HG02852 (cell line): ENCODE measurements around the gene RNF130.
"Not testable (repeated sequence)": the region's sequence is repeated elsewhere in the genome, so short reads cannot be mapped to it uniquely, and the experiment has no call there.

ENCODE experiments used
- ATAC-seq: cut with Tn5 transposase; IDR thresholded peaks from one replicate; pipeline ENCODE4 v1.9.1; 2021; ENCODE audit warnings: mild to moderate bottlenecking, moderate library complexity; ENCODE audit not compliant: unreplicated experiment

RNF130 gene

DNA sequence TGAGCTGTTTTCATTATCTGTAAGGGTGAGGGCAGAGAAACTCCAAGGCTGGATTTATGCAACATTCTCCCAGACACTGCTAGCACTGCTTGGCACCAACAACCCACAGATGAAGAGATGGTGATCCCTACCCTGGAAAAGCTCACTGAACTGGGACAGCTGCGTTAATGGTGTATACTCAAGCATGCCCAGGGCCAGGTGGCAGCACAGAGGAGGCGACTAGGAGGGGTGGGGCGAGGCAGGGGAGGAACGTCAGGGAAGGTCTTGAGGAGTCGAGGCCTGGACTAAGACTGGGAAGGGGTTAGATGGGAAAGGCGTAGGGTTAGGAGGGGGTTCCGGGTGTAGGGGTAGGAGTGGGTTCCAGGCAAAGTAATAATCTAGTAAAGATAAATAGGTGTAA lies 90.8 kb downstream of the RNF130 start:
- ATAC-seq = no peak

DNA sequence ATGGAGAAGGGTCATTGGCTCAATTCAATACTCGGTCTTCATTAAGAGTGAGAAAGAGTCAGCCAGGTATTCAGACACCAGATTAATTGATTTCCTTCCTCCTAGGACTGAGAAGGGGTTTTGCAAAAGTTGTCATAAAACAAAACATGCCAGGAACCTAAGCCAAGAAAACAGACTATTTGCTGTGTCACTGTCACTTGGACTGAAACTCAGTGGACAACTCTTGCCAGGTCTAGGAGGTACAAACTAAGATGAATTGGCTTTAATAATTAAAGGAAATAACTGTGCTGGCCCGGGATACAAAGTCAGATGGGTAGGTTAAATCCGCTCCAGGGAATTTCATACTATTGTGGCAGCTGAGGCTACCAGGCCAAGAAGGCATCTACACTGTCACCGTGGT lies 92.8 kb downstream of the RNF130 start:
- ATAC-seq = no peak

DNA sequence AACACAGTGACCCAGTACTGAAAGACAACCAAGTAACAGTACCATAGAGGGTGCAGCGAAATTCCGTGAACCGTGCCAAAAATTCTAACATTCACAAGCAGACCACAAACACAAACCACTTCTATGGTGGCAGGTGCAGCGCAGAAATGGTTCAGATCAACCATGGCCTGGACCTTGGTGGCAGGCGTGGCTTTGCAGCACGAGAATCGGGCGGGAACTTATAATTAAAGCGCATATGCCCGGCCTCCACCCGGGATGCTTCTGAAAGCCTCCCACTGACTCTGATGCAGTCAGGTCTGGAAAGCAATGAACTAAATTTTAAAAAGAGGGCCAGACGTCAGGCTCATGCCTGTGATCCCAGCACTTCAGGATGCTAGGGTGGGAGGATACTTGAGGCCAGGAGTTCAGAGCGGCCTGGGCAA lies 95.8 kb downstream of the RNF130 start:
- no peak for ATAC-seq

DNA sequence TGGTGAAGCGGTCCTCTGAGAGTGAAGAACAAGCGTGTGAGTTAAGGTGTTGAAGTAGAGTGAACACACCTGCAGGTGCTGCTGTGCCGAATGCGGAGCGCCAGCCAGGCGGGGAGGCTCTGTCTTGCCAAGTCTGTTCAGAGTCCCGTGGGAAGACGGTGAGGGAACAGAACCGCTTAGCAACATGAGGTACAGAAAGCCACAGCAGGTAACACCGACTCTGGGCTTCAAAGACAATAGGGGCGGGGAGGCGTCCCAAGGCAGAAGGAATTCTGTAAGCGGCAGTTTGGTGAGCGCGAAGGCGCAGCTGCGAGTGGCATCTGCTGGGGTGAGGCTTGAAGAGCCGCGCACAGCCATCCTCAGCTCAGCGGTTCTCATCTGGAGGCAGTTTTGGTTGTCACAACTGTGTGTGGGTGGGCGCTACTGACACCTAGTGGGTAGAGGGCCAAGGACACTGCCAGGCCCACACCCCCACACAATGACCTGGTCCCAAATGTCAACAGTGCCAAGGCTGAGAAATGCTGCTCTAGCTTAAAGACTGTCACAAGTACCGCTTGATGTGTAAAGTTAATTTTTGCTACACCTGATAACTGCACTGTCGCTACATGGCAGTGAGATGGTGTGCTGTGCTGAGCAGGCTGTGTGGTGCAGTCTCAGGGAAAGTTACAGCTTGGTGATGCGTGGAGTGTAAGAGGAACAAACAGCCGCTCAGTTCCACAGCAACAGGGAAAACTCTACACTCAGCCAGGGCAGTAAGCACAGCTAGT lies 96.4 kb downstream of the RNF130 start:
- no peak for ATAC-seq

DNA sequence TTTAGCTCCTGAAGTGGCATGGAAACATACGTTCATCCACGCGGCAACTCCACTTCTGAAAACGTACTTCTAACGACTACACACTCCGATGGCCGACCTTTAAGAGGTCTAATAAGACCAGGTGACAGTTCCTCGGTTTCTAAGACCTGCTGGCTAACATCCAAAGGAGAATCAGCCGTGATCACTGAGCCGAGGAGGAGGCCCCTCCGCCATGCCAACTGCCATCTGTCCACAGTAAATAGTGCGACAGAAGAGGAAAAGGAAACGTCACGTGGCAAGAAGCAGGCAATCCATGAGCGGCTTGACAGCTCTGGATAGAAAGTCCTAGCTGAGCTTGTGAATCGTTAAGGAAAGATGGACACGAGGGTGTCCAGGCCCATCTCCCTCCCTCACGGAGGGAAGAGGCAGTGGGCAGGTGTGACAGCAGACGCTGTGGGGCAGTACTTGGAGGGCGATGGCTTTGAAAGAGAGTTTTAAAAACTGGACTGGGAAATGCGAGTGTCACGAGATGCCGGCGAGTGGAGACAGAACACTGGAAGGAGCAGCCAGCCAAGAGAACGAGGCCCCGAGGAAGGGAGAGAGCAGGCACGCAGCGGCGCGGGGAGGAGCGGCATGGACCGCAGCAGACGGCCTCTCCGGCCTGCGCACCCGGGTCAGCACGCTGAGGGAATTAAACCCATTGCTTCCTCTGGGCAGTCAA lies 97.2 kb downstream of the RNF130 start:
- ATAC-seq = no peak

DNA sequence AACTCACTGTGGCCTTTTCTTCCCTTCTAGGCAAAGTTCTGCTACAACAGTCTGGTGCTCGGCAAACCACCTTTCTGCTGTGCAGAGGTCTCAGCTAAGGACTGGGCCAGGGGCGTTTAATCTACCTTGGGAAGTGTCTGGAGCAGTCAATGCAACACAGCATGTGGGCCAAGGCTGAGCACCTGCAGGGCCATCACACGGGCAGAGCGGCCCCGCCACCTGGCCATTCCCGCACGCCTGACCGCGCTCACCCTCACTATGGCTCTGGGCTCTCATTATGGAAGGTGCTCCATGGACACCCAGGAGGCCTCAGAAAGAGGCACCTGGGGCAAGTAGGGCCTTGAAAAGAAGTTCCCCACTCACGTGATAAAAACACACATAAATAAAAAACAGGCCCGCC lies 98.2 kb downstream of the RNF130 start:
- no peak for ATAC-seq

DNA sequence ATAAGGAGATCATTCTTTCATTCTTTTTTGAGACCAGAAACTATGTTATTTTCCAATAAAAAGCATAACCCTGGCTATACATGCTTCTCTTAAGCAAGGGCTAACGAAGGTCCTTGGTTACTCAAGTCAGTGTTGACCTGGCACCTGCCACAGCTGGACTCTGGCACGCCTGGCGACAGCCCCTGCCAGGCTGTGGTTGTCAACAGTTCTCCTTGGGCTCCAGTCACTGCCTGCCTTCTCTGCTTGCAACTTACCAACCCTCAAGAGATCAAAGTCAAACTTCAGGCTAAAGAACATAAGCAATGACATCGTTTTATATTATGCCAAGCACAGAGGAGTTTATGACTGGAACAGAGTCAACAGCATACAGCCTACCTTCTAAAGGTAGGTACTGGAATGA lies 102.4 kb downstream of the RNF130 start:
- no peak for ATAC-seq

DNA sequence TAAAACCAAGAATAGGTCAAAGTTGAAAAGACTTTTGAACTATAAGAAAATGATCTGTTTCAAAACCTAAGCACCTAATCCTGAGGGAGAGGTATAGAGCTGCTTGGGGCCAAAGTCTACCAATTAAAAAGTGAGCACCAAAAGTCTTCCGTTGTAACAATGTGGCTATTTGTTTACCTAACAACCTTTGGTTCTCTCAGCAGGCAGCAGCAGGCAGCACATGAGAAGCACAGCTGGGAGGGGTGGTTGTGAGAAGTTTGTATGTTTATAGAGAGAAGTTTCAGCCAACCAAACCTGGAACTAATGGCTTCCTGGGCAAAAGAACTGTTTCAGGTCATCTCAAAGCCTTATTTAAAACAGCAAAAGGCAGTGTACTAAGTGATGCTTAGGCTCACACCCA lies 104.1 kb downstream of the RNF130 start:
- no peak for ATAC-seq

DNA sequence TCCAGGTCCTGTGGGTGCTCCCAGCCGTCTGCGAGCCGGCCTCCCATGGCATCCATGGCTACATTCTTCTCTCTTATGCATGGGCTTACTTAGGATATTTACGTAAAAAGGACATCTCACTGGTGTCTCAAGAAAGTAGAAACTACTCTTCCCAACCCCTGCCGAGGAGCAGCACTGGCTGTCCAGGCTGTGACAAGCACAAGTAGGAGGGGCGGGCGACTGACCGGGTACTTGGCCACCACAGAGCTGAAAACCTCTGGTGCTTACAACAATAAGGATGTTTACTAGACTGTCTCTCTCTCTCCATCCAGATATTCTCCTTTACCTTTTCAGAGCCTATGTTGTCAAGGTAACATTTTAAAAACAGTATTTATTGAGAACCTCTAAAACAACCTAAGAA lies 107.5 kb downstream of the RNF130 start:
- no peak for ATAC-seq

DNA sequence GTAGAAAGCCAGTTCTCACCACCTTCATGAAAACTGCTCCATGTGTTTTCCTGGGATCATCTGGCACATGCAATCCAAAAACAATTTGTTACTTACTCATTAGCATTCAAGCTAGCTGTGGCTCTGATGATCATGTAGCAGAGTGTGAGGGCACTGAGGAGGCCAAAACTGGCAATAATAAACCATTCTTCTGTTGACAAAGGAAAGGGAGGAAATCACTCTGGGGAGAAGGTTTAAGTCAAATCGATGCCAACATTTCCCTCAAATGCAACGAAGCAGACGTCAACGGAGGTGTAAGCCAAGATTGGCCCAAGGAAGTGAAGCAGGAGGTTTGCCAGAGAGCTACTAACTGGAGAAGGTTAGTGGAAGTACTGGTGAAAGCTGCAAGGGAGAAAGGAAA lies 108.2 kb downstream of the RNF130 start:
- no peak for ATAC-seq

DNA sequence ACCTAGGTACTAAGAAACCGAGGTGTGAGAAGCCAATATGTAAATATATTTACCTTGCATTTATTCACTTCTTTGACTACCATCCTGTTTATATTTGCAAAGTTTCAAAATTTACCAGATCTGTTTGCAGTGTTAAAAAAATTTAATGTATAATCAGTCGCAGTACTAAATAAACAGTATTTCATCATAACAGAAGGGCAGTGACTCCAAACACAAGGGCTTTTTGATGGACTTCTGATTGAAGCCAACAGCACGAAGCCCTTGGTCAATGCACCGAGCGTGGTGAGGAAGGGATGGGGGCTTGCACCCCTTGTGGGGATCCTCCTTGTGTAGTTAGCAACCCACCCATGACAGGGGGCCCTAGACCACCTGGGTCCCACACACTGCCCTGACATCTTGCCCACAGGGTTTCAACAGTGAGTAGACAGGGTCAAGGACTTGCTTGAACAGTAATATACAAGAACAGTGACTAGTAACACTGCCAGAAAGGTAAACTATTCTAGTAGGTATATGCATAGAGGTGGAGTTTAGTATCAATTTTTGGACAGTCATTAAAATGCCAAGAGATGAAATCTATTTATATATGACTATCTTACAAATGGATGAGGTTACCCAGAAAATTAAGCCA lies 111.2 kb downstream of the RNF130 start:
- ATAC-seq = no peak

DNA sequence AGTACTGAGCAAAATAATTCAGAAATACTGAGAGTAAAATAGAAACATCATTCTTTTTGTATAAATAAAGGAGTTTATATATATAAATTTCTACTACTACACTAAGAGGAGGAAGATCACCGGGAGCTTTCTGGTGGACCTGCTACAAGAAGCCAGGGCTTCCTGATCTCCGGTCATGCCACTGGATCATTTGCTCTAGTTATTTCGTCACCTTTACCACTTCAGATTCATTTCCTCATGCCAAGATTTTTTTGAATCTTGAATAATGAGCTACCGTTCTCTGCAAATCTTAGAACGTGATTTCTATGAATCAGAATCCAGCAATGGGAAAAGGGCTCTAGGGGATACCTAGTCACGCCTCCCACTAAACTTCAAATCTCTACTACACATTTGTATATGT lies 111.9 kb downstream of the RNF130 start:
- no peak for ATAC-seq

DNA sequence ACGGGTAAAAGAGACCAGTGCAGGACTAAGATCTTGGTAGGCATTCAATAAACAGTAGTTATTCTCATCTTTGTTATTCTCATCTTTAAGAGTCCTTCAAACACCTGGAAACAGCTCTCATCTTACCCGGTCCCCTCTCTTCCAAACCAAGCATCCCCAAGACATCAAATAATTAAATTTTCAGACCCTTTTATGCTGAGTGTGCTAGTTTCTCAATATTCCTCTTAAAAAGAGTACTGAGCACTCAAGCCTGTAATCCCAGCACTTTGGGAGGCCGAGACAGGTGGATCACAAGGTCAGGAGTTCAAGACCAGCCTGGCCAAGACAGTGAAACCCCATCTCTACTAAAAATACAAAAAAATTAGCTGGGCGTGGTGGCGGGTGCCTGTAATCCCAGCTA lies 112.4 kb downstream of the RNF130 start:
- not testable (repeated sequence) for ATAC-seq

DNA sequence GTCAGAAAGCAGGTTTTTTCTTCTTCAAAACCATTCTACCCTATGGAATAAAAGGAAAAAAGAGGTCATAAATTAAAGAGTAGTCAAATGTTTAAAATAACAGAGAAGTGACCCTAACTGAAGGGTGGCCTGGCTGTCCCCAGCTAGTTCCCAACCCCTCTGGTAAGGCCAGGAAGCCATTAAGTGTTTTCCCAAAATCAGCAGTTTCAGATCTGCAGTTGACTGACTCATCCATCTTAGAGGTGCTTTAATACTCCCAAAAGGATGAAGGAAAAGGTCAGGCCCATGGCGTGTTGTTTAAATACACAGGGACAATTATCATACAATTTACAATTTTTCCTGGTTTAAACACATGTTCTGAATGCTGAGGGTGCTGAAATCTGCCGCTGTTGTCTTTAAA lies 115.9 kb downstream of the RNF130 start:
- ATAC-seq = no peak

DNA sequence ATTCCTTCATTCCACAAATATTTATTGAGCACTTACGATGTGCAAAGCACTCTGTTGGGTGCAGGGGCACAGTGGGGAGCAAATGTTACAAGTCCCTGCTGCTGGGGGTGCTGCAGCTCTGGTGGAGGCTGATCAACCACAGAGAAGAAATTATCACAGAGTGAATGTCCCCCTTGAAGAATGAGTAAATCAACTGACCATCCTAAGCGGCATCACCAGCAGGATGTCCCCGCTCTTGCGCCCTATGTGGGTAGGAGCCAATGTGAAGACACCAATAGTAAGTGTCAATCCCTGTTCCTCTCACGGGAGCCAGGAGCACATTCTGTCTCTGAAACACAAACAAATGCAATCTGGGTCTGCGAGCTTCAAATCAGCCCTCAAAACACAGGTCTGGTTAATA lies 116.5 kb downstream of the RNF130 start:
- ATAC-seq = no peak

DNA sequence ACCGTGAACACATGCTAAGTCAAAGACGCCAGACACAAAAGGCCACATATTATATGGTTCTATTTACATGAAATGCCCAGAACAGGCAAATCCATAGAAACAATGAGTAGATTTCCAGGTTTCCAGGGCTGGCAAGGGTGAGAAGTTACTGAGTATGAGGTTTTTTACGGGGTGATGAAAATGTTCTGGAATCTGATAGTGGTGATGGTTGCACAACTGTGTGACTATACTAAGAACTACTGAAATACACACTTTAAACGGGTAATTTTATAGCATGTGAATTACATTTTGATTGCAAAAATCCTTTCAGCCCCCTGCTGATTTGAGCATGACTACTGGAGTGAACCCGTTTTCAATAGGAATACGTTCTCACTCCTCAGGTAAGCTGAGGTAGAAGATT lies 117.1 kb downstream of the RNF130 start:
- ATAC-seq = no peak

DNA sequence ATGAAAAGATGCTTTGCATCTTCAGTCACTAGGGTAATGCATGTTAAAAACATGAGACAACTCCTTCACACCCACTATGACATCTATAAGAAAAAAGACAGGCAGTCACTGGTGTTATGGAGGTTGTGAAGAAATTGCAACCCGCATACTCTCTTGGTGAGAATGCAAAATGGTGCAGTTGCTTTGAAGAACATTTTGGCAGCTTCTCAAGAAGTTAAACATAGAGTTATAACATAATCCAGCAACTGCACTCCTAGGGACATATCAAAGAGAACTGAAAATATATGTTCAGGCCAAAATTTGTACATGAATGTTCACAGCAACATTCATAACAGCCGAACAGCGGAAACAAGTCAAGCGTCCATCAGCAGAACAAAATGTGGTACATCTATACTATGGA lies 117.6 kb downstream of the RNF130 start:
- ATAC-seq = no peak

DNA sequence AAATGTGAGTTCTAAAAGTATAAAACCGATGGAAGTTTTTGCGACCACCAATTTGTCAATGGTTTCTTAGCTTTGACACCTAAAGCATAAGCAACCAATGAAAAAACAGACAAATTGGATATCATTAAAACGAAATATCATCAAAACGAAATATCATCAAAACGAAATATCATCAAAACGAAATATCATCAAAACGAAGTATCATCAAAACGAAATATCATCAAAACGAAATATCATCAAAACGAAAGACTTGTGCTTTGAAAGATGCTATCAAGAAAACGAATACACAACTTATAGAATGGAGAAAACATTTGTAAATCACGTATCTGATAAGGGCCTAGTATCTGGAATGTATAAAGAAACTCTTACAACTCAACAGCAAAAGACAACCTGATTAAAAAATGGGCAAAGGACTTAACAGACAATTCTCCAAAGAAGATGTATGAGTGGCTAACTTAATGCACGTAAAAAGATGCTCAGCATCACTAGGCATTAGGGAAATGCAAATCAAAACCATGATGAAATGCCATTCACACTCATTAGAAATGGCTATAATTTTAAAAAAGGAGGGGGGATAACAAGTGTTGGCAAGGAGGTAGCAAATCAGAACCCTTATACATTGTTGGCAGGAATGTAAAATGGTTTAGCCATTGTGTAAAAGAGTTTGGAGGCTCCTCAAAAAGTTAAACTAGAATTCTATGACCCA lies 134.4 kb downstream of the RNF130 start:
- ATAC-seq = no peak

DNA sequence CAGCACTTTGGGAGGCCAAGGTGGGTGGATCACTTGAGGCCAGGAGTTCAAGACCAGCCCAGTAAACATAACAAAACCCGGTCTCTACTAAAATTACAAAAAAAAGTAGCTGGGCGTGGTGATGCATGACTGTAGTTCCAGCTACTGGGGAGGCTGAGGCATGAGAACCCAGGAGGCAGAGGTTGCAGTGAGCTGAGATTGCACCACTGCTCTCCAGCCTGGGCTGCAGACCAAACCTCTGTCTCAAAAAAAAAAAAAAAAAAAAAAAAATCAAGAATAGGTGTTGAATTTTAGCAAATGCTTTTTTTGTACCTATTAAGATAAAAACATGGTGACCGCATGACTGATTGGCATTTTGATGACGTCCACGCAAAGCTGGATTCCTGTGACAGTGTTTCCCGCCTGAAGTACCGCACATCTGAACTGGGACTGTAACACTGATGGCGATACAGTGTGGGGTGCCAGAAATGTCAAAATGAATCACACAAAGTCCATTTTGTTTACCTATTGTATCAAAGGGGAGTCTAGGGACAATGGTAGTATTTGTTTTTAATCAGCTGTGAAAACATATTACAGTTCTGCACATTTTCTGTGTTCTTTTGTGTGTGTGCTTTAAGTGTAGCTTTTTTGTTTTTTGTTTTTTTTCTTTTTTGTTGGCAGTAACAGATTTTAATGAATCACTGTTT lies 140.6 kb downstream of the RNF130 start:
- ATAC-seq = no peak

DNA sequence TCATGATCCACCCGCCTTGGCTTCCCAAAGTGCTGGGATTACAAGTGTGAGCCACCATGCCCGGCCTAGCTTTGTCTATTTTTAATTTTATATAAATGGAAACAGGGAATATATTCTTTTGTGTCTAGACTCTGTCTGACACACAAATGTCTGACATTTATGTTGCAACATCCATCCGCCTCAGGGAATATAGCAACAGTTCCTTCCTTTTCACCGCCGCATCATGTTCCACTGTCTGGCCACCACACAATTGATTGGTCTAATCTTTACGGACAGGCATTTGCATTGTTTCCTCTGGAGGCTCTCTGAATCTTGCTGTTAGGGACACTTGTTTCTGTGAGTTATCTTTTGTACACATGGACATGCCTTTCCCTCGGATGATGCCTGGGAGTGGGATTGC lies 143.7 kb downstream of the RNF130 start:
- no peak for ATAC-seq

DNA sequence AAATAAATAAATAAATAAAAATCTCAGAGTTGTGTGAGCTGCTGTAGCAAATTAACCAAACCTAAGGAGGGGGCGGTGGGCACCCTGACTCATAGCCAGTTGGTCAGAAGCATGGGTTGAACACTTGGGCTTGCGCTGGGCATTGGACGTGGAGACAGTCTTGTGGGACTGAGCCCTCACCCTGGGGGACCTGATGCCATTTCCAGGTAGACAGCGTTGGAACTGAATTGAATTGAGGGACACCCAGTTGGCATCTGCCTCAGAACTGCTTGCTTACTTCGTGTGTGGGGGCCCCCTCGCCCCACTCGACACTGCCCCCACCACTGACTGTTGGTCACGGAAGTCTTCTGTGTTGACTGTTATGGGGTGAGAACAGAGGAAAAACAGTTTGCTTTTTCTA lies 144.9 kb downstream of the RNF130 start:
- ATAC-seq = no peak
